GM18861 (cell line): ENCODE measurements around the gene ZBTB20.

Experiments
- ATAC-seq: cut with Tn5 transposase; IDR thresholded peaks from one replicate; pipeline ENCODE4 v1.9.1; 2021; ENCODE audit not compliant: unreplicated experiment

Gene ZBTB20

GRCh38 chr3:115022835-115023398 lies 124.2 kb downstream of the ZBTB20 start:
- no peak for ATAC-seq

- ATAC-seq, result no peak
Measured at GRCh38 chr3:115022199-115022598, 124.9 kb downstream of the ZBTB20 start.

- ATAC-seq, result no peak
Measured at GRCh38 chr3:115021061-115021460, 126.0 kb downstream of the ZBTB20 start.

GRCh38 chr3:115019900-115020299 lies 127.2 kb downstream of the ZBTB20 start:
- no peak for ATAC-seq

GRCh38 chr3:115018694-115019093 lies 128.4 kb downstream of the ZBTB20 start:
- ATAC-seq, result no peak

GRCh38 chr3:115007966-115008365 lies 139.1 kb downstream of the ZBTB20 start:
- ATAC-seq, result no peak

- ATAC-seq, result no peak
Measured at GRCh38 chr3:115004201-115005140, 142.6 kb downstream of the ZBTB20 start.

GRCh38 chr3:114998971-114999579 lies 148.0 kb downstream of the ZBTB20 start:
- no peak for ATAC-seq

- no peak for ATAC-seq
Measured at GRCh38 chr3:114994554-114995341, 152.3 kb downstream of the ZBTB20 start.

- ATAC-seq, result no peak
Measured at GRCh38 chr3:114985776-114986175, 161.3 kb downstream of the ZBTB20 start.

GRCh38 chr3:114983248-114983647 lies 163.8 kb downstream of the ZBTB20 start:
- no peak for ATAC-seq

- peak; percentile 79 for ATAC-seq
Measured at GRCh38 chr3:114974387-114974786, 172.7 kb downstream of the ZBTB20 start.

- no peak for ATAC-seq
Measured at GRCh38 chr3:114973536-114973935, 173.6 kb downstream of the ZBTB20 start.

- no peak for ATAC-seq
Measured at GRCh38 chr3:114967168-114967567, 179.9 kb downstream of the ZBTB20 start.

- ATAC-seq, result no peak
Measured at GRCh38 chr3:114962189-114962588, 184.9 kb downstream of the ZBTB20 start.

GRCh38 chr3:114958930-114959329 lies 188.2 kb downstream of the ZBTB20 start:
- ATAC-seq, result no peak

- no peak for ATAC-seq
Measured at GRCh38 chr3:114953800-114954199, 193.3 kb downstream of the ZBTB20 start.

GRCh38 chr3:114953215-114953799 lies 193.8 kb downstream of the ZBTB20 start:
- ATAC-seq, result no peak

- no peak for ATAC-seq
Measured at GRCh38 chr3:114942773-114943172, 204.3 kb downstream of the ZBTB20 start.

GRCh38 chr3:114941626-114942309 lies 205.3 kb downstream of the ZBTB20 start:
- no peak for ATAC-seq
